ENCODE measurements around the gene CPA2. TPM values are rescaled to one million over a fixed set of nuclear protein-coding genes. Genes with fewer than 3 reads are reported as not detected.

The CPA2 gene
- total and polyA plus RNA-seq, 2 of the 4 experiments (the other 2 are of a cell fraction) = 0.05 TPM; not detected in 1

DNA sequence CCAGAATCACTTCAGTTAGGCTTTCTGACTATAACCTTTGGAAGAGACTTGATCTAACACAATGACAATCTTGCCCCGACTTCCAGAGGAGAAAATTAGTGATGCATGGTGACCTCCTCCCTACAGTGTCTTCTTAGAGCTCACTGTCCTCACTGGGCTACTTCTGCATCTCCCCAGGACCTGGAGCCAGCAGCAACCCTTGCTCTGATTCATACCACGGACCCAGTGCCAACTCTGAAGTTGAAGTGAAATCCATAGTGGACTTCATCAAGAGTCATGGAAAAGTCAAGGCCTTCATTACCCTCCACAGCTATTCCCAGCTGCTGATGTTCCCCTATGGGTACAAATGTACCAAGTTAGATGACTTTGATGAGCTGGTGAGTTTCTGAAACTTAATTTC, 12.6 kb downstream of the CPA2 start:
- H3K36me3 ChIP-seq (ENCODE audit: control insufficient read depth, insufficient read depth, low read length) = no peaks in the 10 kb centered on the region
- H4K91ac ChIP-seq (ENCODE audit: insufficient read depth, low read depth, low read length) = peak overlapping the region; percentile 52
- H3K4me3 ChIP-seq (ENCODE audit: insufficient read depth, low read depth, low read length) = no peak overlapping the region
- H2BK15ac ChIP-seq (ENCODE audit: low read depth, low read length) = peak overlapping the region; percentile 62; the same call in 2 of the 3 replicates
- intact Hi-C loops (cut with micrococcal nuclease) (loop anchor here (5.0 kb wide), 1 partner anchor 163 kb away; the partner anchor contains the start of gene CEP41), dilution Hi-C loops (cut with HindIII; ENCODE audit: low sequenced_read_pairs, unreplicated experiment) (no loop called here), in situ Hi-C loops (cut with MboI; ENCODE audit: low sequenced_read_pairs) (no loop called here)
- ATAC-seq (ENCODE audit: low read depth) (no peak), DNase-seq (no peak)
- ChIA-PET POLR2A (ENCODE audit: unreplicated experiment) (no interaction called here), CTCF (no interaction called here)
- peak overlapping the region; percentile 57 for H2AK9ac ChIP-seq (replicated peaks; ENCODE audit: low read depth, low read length, poor library complexity)
- no peaks in the 10 kb centered on the region for H4K20me1 ChIP-seq (ENCODE audit: insufficient read depth, low read length)
- H3K27me3 ChIP-seq (ENCODE audit: control insufficient read depth, insufficient read depth, low read length) = no peaks in the 10 kb centered on the region
- H3K9ac ChIP-seq (ENCODE audit: low read depth, low read length) = no peak overlapping the region
- no peaks in the 10 kb centered on the region for H3K9me1 ChIP-seq (ENCODE audit: insufficient read depth, low read length)
- H2AFZ ChIP-seq (replicated peaks; ENCODE audit: low read length, poor library complexity) = no peak overlapping the region
- peak overlapping the region; percentile 65 for H2AK5ac ChIP-seq (ENCODE audit: low read depth, low read length)
- H3K56ac ChIP-seq (ENCODE audit: extremely low read depth, insufficient read depth, low read length) = no peak overlapping the region
- no TSS peak for BruUV-seq (replicated peaks)
- H3K79me1 ChIP-seq (ENCODE audit: low read depth in 1 of 2, low read length in 2 of 2) = no peaks in the 10 kb centered on the region
- no peak overlapping the region; the same call in 1 of the 2 replicates for H3K23ac ChIP-seq (ENCODE audit: low read depth, low read length)
- H4K5ac ChIP-seq (ENCODE audit: low read depth, low read length) = peak overlapping the region; percentile 75; the same call in 1 of the 2 replicates
- H3K18ac ChIP-seq (ENCODE audit: low read depth, low read length) = peak overlapping the region; percentile 68
- H2BK5ac ChIP-seq (ENCODE audit: low read depth, low read length, poor library complexity, severe bottlenecking) = peak overlapping the region; percentile 15
- peak overlapping the region; percentile 68 for H2BK20ac ChIP-seq (ENCODE audit: low read depth, low read length)
- H2BK120ac ChIP-seq (ENCODE audit: low read depth, low read length) = peak overlapping the region; percentile 35; the same call in 1 of the 2 replicates
- H4K8ac ChIP-seq (ENCODE audit: low read depth in 2 of 2, low read length in 2 of 2) = peak overlapping the region in 1 of 2 experiments; percentile 29; a peak in 2 of 4 replicates
- no peak overlapping the region for H3K4me2 ChIP-seq (ENCODE audit: low read depth, low read length)
- H3K4ac ChIP-seq (ENCODE audit: low read depth, low read length) = peak overlapping the region; percentile 68
- H3K4me1 ChIP-seq (ENCODE audit: control insufficient read depth, insufficient read depth, low read length) = peaks cover 6% of the 10 kb centered on the region
- H3K27ac ChIP-seq (ENCODE audit: insufficient read depth, low read length) = peak overlapping the region; percentile 12; the same call in 1 of the 2 replicates
- TF ChIP-seq POLR2A (IDR thresholded peaks at IDR 0.05; ENCODE audit: low read depth, low read length) (no peak), NFE2L2 (IDR thresholded peaks at IDR 0.05; ENCODE audit: low read depth, low read length) (no peak), BHLHE40 (IDR thresholded peaks at IDR 0.05; ENCODE audit: low read depth, low read length) (no peak), MAZ (IDR thresholded peaks at IDR 0.05; ENCODE audit: borderline replicate concordance, low read depth, low read length) (no peak), RCOR1 (IDR thresholded peaks at IDR 0.05; ENCODE audit: insufficient replicate concordance, low read length) (no peak), RAD21 (IDR thresholded peaks at IDR 0.05; ENCODE audit: low read length) (no peak), MXI1 (IDR thresholded peaks at IDR 0.05; ENCODE audit: borderline replicate concordance, low read depth, low read length) (no peak), SMC3 (IDR thresholded peaks at IDR 0.05; ENCODE audit: low read depth, low read length) (no peak)
- TF ChIP-seq, protein P1, sequence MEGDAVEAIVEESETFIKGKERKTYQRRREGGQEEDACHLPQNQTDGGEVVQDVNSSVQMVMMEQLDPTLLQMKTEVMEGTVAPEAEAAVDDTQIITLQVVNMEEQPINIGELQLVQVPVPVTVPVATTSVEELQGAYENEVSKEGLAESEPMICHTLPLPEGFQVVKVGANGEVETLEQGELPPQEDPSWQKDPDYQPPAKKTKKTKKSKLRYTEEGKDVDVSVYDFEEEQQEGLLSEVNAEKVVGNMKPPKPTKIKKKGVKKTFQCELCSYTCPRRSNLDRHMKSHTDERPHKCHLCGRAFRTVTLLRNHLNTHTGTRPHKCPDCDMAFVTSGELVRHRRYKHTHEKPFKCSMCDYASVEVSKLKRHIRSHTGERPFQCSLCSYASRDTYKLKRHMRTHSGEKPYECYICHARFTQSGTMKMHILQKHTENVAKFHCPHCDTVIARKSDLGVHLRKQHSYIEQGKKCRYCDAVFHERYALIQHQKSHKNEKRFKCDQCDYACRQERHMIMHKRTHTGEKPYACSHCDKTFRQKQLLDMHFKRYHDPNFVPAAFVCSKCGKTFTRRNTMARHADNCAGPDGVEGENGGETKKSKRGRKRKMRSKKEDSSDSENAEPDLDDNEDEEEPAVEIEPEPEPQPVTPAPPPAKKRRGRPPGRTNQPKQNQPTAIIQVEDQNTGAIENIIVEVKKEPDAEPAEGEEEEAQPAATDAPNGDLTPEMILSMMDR (conservative IDR thresholded peaks at IDR 0.05; ENCODE audit: low read depth, low read length) = no peak
- TF ChIP-seq, protein P2, sequence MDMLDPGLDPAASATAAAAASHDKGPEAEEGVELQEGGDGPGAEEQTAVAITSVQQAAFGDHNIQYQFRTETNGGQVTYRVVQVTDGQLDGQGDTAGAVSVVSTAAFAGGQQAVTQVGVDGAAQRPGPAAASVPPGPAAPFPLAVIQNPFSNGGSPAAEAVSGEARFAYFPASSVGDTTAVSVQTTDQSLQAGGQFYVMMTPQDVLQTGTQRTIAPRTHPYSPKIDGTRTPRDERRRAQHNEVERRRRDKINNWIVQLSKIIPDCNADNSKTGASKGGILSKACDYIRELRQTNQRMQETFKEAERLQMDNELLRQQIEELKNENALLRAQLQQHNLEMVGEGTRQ (IDR thresholded peaks at IDR 0.05; ENCODE audit: low read depth, low read length) = no peak
- H3K9me3 ChIP-seq (ENCODE audit: control insufficient read depth, insufficient read depth, low read length) = no peaks in the 10 kb centered on the region
- no CpG with 5 or more reads among the region's 2 CpGs for WGBS, 2 experiments (ENCODE audit: extremely low coverage in 2 of 2, insufficient read length in 1 of 2)
- peak overlapping the region; percentile 79; the same call in 1 of the 2 replicates for H3K14ac ChIP-seq (replicated peaks; ENCODE audit: low read depth, low read length)
